SU-DHL-6 (cell line): ENCODE data around the gene CRACR2A.

ENCODE experiments used
- H2AFZ ChIP-seq: fragments of 200-600 bp; sonication (generic); 2 replicates; pipeline ENCODE4 v1.6.1; 2014; ENCODE audit warnings: low read depth, mild to moderate bottlenecking, moderate library complexity, mixed read lengths, antibody characterized with exemption, low read length; ENCODE audit not compliant: severe bottlenecking
- H3F3A ChIP-seq: fragments of 200-600 bp; shearing (Covaris generic); 2 replicates; pipeline ENCODE4 v1.6.0; 2016; ENCODE audit warnings: antibody characterized with exemption, mild to moderate bottlenecking; ENCODE audit not compliant: insufficient read depth
- H3K27ac ChIP-seq: fragments of 200-600 bp; sonication (generic); 2 replicates; pipeline ENCODE4 v1.5.1; 2016; ENCODE audit warnings: low read depth, mild to moderate bottlenecking, low read length, moderate library complexity, mixed read lengths
- H3K27me3 ChIP-seq: fragments of 200-600 bp; sonication (generic), shearing (Covaris generic); 2 replicates; pipeline ENCODE4 v1.6.0; 2014; ENCODE audit warnings: mild to moderate bottlenecking, low read length
- H3K36me3 ChIP-seq: fragments of 200-600 bp; sonication (generic); 2 replicates; pipeline ENCODE4 v1.6.1; 2014; ENCODE audit warnings: mild to moderate bottlenecking, low read length, mixed read lengths
- H3K4me2 ChIP-seq: fragments of 300-600, 200-600 bp; shearing (Covaris generic), sonication (generic); 2 replicates; pipeline ENCODE4 v1.6.0; 2014; ENCODE audit warnings: low read length, low read depth, mild to moderate bottlenecking; ENCODE audit not compliant: poor library complexity, severe bottlenecking
- H3K4me3 ChIP-seq: fragments of 200-600 bp; sonication (generic); 2 replicates; pipeline ENCODE4 v1.5.1; 2014; ENCODE audit warnings: antibody characterized with exemption, low read length, mild to moderate bottlenecking, mixed read lengths; ENCODE audit not compliant: insufficient read depth, poor library complexity, severe bottlenecking
- H3K79me2 ChIP-seq: fragments of 200-600 bp; sonication (generic); 2 replicates; pipeline ENCODE4 v1.6.1; 2014; ENCODE audit warnings: mild to moderate bottlenecking, low read length, moderate library complexity; ENCODE audit not compliant: insufficient read depth
- H3K9ac ChIP-seq: fragments of 200-600 bp; sonication (generic); 2 replicates; pipeline ENCODE4 v1.7.0; 2014; ENCODE audit warnings: mild to moderate bottlenecking, low read length
- H3K9me2 ChIP-seq: fragments of 200-600 bp; sonication (generic); replicated peaks from 2 replicates; pipeline ENCODE4 v1.6.1; 2014; ENCODE audit warnings: low read length; ENCODE audit not compliant: insufficient read depth
- H3K9me3 ChIP-seq: fragments of 200-600 bp; sonication (generic); 2 replicates; pipeline ENCODE4 v1.6.1; 2014; ENCODE audit warnings: low read length, mixed read lengths; ENCODE audit not compliant: insufficient read depth
- H4K20me1 ChIP-seq: fragments of 200-600 bp; sonication (generic); 2 replicates; pipeline ENCODE4 v1.6.1; 2014; ENCODE audit warnings: low read depth, mild to moderate bottlenecking, antibody characterized with exemption, low read length, moderate library complexity, mixed read lengths
- EZH2phosphoT487 ChIP-seq: fragments of 200-600 bp; sonication (generic), shearing (Covaris generic); conservative IDR thresholded peaks from 2 replicates; pipeline ENCODE4 v1.6.1; 2018; ENCODE audit warnings: mild to moderate bottlenecking, antibody characterized with exemption, low read length, moderate library complexity, mixed read lengths
- TF ChIP-seq, protein P1 (sequence below): fragments of 200-600 bp; sonication (generic); IDR thresholded peaks from one replicate; pipeline ENCODE4 v1.5.1; 2017; ENCODE audit warnings: antibody characterized with exemption, mild to moderate bottlenecking, low read length, moderate library complexity; ENCODE audit not compliant: insufficient read depth, poor library complexity, severe bottlenecking

Gene CRACR2A

GRCh38 chr12:3617565-3617964 lies 135.3 kb downstream of the CRACR2A start:
- H3K4me3 ChIP-seq, result no peak overlapping the region
- no peaks in the 10 kb centered on the region for H3K9me3 ChIP-seq
- H2AFZ ChIP-seq, result no peak overlapping the region
- no peak overlapping the region for H3K27ac ChIP-seq
- H3K27me3 ChIP-seq, result no peaks in the 10 kb centered on the region
- H3K9me2 ChIP-seq, result no peaks in the 10 kb centered on the region
- no peak overlapping the region for H3K9ac ChIP-seq
- no peak overlapping the region for H3K4me2 ChIP-seq
- H3K36me3 ChIP-seq, result no peaks in the 10 kb centered on the region
- H4K20me1 ChIP-seq, result no peaks in the 10 kb centered on the region
- TF ChIP-seq, protein P1, sequence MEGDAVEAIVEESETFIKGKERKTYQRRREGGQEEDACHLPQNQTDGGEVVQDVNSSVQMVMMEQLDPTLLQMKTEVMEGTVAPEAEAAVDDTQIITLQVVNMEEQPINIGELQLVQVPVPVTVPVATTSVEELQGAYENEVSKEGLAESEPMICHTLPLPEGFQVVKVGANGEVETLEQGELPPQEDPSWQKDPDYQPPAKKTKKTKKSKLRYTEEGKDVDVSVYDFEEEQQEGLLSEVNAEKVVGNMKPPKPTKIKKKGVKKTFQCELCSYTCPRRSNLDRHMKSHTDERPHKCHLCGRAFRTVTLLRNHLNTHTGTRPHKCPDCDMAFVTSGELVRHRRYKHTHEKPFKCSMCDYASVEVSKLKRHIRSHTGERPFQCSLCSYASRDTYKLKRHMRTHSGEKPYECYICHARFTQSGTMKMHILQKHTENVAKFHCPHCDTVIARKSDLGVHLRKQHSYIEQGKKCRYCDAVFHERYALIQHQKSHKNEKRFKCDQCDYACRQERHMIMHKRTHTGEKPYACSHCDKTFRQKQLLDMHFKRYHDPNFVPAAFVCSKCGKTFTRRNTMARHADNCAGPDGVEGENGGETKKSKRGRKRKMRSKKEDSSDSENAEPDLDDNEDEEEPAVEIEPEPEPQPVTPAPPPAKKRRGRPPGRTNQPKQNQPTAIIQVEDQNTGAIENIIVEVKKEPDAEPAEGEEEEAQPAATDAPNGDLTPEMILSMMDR, result no peak
- no peak for TF ChIP-seq EZH2phosphoT487
- H3F3A ChIP-seq, result no peaks in the 10 kb centered on the region
- H3K79me2 ChIP-seq, result no peaks in the 10 kb centered on the region

DNA sequence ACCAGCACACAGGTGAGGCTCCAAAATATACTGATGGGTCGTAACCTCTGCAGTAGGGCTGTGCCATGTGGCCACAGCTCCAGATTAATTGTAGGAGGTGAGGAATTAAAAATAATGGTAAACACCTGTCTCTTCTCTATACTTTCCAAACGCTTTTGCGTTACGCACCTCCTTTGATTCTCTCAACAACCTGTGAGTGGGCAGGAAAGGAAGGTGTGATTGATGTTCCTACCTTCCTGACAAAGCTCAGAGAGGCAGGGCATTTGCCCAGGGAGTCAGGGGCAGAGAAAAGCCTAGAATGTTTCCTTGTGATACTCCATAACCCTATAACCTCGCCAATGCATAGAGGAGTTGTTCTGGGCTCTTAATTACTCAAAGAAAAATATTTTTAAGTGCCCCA lies 137.0 kb downstream of the CRACR2A start:
- no peaks in the 10 kb centered on the region for H3K9me3 ChIP-seq
- TF ChIP-seq, protein P1, result no peak
- no peak for TF ChIP-seq EZH2phosphoT487
- H3F3A ChIP-seq, result no peaks in the 10 kb centered on the region

DNA sequence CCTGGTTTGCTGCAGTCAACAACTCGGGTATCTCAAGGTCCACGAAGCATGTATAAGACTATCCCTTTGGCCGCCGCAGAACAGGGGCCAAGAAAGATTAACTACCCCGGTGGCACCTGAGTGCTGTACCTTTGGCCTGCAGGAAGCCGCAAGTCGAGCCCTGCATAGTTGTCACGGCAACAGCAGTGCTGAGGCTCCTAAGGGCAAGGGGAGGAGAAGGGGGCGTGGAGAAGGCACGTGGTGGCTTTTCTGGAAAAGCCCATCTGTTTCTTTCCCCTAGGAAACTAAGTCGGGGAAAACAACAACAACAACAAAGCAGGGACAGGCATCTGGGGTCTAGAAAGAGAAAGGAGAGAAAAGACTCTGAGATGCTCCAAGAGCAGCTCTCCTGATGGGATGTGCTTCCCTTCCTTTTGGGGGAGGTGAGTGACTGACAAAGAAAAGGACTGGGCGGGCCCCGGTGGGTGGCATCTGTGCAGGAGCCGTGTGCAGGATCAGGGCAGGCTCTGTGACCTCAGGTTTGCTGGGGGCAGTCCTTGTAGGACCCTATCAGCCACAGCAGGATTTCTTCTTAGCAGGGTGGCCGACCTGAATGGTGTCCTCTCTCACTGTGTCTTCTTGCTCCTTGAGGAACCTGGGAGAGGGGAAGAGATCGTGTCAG lies 138.0 kb downstream of the CRACR2A start:
- H3K4me2 ChIP-seq, result no peak overlapping the region
- H3F3A ChIP-seq, result no peaks in the 10 kb centered on the region
- no peaks in the 10 kb centered on the region for H3K79me2 ChIP-seq
- no peak overlapping the region for H3K27ac ChIP-seq
- H3K36me3 ChIP-seq, result no peaks in the 10 kb centered on the region
- TF ChIP-seq, protein P1, result no peak
- no peak for TF ChIP-seq EZH2phosphoT487
- no peak overlapping the region for H2AFZ ChIP-seq
- H3K9me2 ChIP-seq, result no peaks in the 10 kb centered on the region
- no peaks in the 10 kb centered on the region for H3K27me3 ChIP-seq
- H4K20me1 ChIP-seq, result no peaks in the 10 kb centered on the region
- no peaks in the 10 kb centered on the region for H3K9me3 ChIP-seq
- no peak overlapping the region for H3K4me3 ChIP-seq
- no peak overlapping the region for H3K9ac ChIP-seq

More for the DNA sequence above, 137.0 kb downstream of the CRACR2A start:
- Histone ChIP-seq H3K79me2 (no peaks in the 10 kb centered on the region), H4K20me1 (no peaks in the 10 kb centered on the region), H3K9me2 (no peaks in the 10 kb centered on the region), H3K4me3 (no peak overlapping the region), H3K36me3 (no peaks in the 10 kb centered on the region), H3K9ac (no peak overlapping the region), H3K27me3 (no peaks in the 10 kb centered on the region), H3K4me2 (no peak overlapping the region), H3K27ac (no peak overlapping the region), H2AFZ (no peak overlapping the region)
